Measurements from ENCODE around the gene ARHGEF28.

GRCh38 chr5:73682176-73682575 lies 56.2 kb downstream of the ARHGEF28 start:
- TF ChIP-seq POLR2AphosphoS5 (IDR thresholded peaks at IDR 0.05): no peak
- TF ChIP-seq CTCF (IDR thresholded peaks at IDR 0.05): no peak
